WTC11 (cell line): ENCODE results near the gene CCDC12. TPM values are rescaled to one million over a fixed set of nuclear protein-coding genes. Genes with fewer than 3 reads are reported as not detected.

Experiments
- ATAC-seq: fragments of 200-7000 bp; cut with Tn5 transposase; 2 replicates; pipeline ENCODE4 v1.10.0; 2021; ENCODE audit warnings: mild to moderate bottlenecking, moderate library complexity
- CTCF ChIA-PET: fragments of 300-600 bp; sonication (Branson Sonifier 250); formaldehyde crosslinking; loops from one replicate; lab custom pipeline; 2021; ENCODE audit warnings: antibody characterized with exemption; lab: Charles Lee
- POLR2A ChIA-PET: fragments of 350-600 bp; sonication (Branson Sonifier 250); formaldehyde crosslinking; loops from one replicate; lab custom pipeline; 2021; ENCODE audit warnings: antibody characterized with exemption; lab: Charles Lee
- DNase-seq: peaks from one replicate; pipeline ENCODE4 v3.0.0; 2021; ENCODE audit warnings: low spot score
- H3K27ac Mint-ChIP-seq: 2 replicates; pipeline ENCODE4 v1.8.0; 2021; ENCODE audit warnings: mixed read lengths
- H3K27me3 Mint-ChIP-seq: 2 replicates; pipeline ENCODE4 v1.8.0; 2021; ENCODE audit warnings: low read depth, mild to moderate bottlenecking, moderate library complexity, mixed read lengths
- H3K36me3 Mint-ChIP-seq: 2 replicates; pipeline ENCODE4 v1.8.0; 2021; ENCODE audit warnings: mixed read lengths
- H3K4me1 Mint-ChIP-seq: 2 replicates; pipeline ENCODE4 v1.8.0; 2022; ENCODE audit warnings: mixed read lengths
- H3K4me3 Mint-ChIP-seq: 2 replicates; pipeline ENCODE4 v1.8.0; 2021; ENCODE audit warnings: mild to moderate bottlenecking, moderate library complexity, mixed read lengths
- H3K9me3 Mint-ChIP-seq: 2 replicates; pipeline ENCODE4 v1.8.0; 2021; ENCODE audit warnings: mixed read lengths
- ELF4 ChIP-seq: sonication (generic); formaldehyde crosslinking; IDR thresholded peaks from 2 replicates; pipeline ENCODE4 v1.8.1; 2022; ENCODE audit warnings: low read depth, mild to moderate bottlenecking, moderate library complexity, missing genetic modification reagents
- FOXJ3 ChIP-seq: sonication (generic); formaldehyde crosslinking; IDR thresholded peaks from 2 replicates; pipeline ENCODE4 v1.9.0; 2021; ENCODE audit warnings: missing genetic modification reagents, mild to moderate bottlenecking, borderline replicate concordance
- GTF2I ChIP-seq: fragments of 250-450 bp; sonication (Bioruptor Pico); conservative IDR thresholded peaks from 2 replicates; pipeline ENCODE4 v1.4.0; 2021; ENCODE audit warnings: mild to moderate bottlenecking
- NFYB ChIP-seq: sonication (generic); formaldehyde crosslinking; conservative IDR thresholded peaks from 2 replicates; pipeline ENCODE4 v1.8.0; 2022; ENCODE audit warnings: low read depth, missing genetic modification reagents
- OVOL2 ChIP-seq: fragments of 250-450 bp; sonication (Bioruptor Pico); IDR thresholded peaks from 2 replicates; pipeline ENCODE4 v1.9.0; 2021; ENCODE audit warnings: mild to moderate bottlenecking, borderline replicate concordance
- PRRX2 ChIP-seq: fragments of 250-450 bp; sonication (Bioruptor Pico); IDR thresholded peaks from 2 replicates; pipeline ENCODE4 v1.8.0; 2021; ENCODE audit warnings: mild to moderate bottlenecking
- ZNF317 ChIP-seq: sonication (generic); formaldehyde crosslinking; IDR thresholded peaks from 2 replicates; pipeline ENCODE4 v1.8.1; 2023; ENCODE audit warnings: low read depth, mild to moderate bottlenecking, moderate library complexity, missing genetic modification reagents, borderline replicate concordance
- ZNF423 ChIP-seq: fragments of 250-450 bp; sonication (Bioruptor Pico); IDR thresholded peaks from 2 replicates; pipeline ENCODE4 v2.1.2; 2022; ENCODE audit warnings: mild to moderate bottlenecking, moderate library complexity
- total RNA-seq: library from RNA; stranded (reverse); gene quantifications from 3 replicates; pipeline ENCODE4 v1.2.3, GENCODE V29; 2021
- TF ChIP-seq, protein P1 (sequence below): sonication (generic); formaldehyde crosslinking; IDR thresholded peaks from 2 replicates; pipeline ENCODE4 v1.8.1; 2022; ENCODE audit warnings: mild to moderate bottlenecking, missing genetic modification reagents, moderate library complexity, borderline replicate concordance
- TF ChIP-seq, protein P2 (sequence below): sonication (generic); formaldehyde crosslinking; IDR thresholded peaks from 2 replicates; pipeline ENCODE4 v1.8.0; 2022; ENCODE audit warnings: mild to moderate bottlenecking, missing genetic modification reagents
- TF ChIP-seq, protein P3 (sequence below): sonication (generic); formaldehyde crosslinking; IDR thresholded peaks from 2 replicates; pipeline ENCODE4 v1.8.1; 2022; ENCODE audit warnings: low read depth, mild to moderate bottlenecking, moderate library complexity, missing genetic modification reagents, borderline replicate concordance
- TF ChIP-seq, protein P4 (sequence below): sonication (generic); formaldehyde crosslinking; IDR thresholded peaks from 2 replicates; pipeline ENCODE4 v1.8.0; 2023; ENCODE audit warnings: mild to moderate bottlenecking, missing genetic modification reagents

The CCDC12 gene
- total RNA-seq, 1 experiment from 2014 or later: 59.1 TPM

DNA sequence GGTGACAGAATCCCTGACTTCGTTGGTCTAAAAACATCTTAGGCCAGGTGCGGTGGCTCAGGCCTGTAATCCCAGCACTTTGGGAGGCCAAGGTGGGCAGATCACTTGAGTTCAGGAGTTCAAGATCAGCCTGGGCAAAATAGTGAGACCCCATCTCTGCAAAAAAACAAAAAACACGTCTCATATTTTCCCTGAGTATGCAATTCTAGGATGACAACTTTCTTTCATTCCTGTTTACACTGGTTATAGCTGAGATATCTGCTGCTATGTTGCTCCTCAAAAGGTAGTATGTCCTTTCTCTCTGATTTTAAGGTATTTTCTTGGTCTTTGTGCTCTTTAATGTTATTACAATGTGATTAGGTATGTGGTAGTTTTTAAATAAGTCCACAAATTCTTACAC is 59.7 kb downstream of the CCDC12 start (continued):
- TF ChIP-seq, protein P1, sequence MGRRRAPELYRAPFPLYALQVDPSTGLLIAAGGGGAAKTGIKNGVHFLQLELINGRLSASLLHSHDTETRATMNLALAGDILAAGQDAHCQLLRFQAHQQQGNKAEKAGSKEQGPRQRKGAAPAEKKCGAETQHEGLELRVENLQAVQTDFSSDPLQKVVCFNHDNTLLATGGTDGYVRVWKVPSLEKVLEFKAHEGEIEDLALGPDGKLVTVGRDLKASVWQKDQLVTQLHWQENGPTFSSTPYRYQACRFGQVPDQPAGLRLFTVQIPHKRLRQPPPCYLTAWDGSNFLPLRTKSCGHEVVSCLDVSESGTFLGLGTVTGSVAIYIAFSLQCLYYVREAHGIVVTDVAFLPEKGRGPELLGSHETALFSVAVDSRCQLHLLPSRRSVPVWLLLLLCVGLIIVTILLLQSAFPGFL (CRISPR knock-in tag): no peak

DNA sequence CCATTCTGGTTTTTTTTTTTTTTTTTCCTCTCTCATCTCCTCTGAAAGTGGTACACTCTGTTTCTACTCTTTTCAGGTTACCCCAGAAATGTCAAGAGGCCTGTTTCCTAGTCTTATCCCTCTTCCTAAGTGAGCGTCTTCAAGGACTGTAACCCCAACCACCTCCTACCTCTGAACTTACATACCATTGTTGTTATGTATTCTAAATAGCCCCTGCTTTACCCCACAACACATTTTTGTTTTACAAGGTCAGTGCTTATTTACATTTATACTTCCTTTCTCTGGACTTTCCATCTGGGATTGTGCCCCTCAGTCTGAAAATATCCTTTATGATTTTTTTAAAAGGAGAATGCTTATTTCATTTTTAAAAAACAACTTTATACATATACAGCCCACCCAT is 60.3 kb downstream of the CCDC12 start:
- Mint-ChIP-seq H3K9me3 (peaks cover 20% of the 10 kb centered on the region), H3K4me1 (no peaks in the 10 kb centered on the region), H3K27ac (no peak overlapping the region), H3K36me3 (peaks cover 45% of the 10 kb centered on the region), H3K4me3 (no peak overlapping the region), H3K27me3 (no peaks in the 10 kb centered on the region; the same call in 1 of the 2 replicates)
- ChIA-PET CTCF (interaction anchor here (0.5 kb wide), 1 partner anchor 86 kb away, joined by 3 read pairs; no protein-coding TSS in a partner anchor), POLR2A (no interaction called here)
- no peak for DNase-seq
- TF ChIP-seq NFYB (no peak), GTF2I (CRISPR knock-in tag) (no peak), ZNF317 (CRISPR knock-in tag) (no peak), PRRX2 (CRISPR knock-in tag) (no peak)
- no peak for ATAC-seq

DNA sequence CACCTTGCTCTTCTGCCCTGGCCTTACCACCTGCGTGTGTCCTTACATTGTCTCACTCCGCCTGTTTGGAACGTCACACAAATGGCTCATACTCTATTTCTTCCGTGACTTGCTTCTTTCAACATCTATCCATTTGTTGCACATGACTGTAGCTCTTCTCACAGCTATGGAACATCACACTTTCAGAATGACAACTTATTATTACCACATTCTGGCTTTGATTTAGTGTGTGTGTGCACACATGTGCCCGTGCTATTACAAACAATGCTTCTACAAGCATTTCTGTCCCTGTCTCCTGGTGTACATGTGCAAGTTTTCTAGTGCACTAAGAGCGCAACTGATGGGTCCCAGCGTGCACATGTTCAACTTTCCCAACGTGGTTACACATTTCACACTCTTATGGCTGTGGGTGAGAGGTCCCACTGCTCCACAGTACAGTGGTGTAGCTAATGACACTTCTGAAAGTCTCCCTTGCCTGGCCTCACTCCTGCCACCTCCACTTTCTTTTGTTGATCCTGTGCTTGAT is 61.2 kb downstream of the CCDC12 start:
- no peak overlapping the region for H3K27ac Mint-ChIP-seq
- peaks cover 20% of the 10 kb centered on the region for H3K9me3 Mint-ChIP-seq
- no peak overlapping the region for H3K4me3 Mint-ChIP-seq
- TF ChIP-seq OVOL2 (CRISPR knock-in tag) (no peak), PRRX2 (CRISPR knock-in tag) (no peak), ZNF423 (CRISPR knock-in tag) (no peak), FOXJ3 (CRISPR knock-in tag) (no peak), ZNF317 (CRISPR knock-in tag) (no peak)
- TF ChIP-seq, protein P2, sequence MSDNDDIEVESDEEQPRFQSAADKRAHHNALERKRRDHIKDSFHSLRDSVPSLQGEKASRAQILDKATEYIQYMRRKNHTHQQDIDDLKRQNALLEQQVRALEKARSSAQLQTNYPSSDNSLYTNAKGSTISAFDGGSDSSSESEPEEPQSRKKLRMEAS (CRISPR knock-in tag): no peak
- ATAC-seq: no peak
- ChIA-PET POLR2A (interaction anchor here (0.6 kb wide), 1 partner anchor 304 kb away, joined by 5 read pairs; no protein-coding TSS in a partner anchor), CTCF (interaction anchor here (1.1 to 2.2 kb wide), 3 partner anchors 8 to 84 kb away, joined by 6 to 13 read pairs (median 6); no protein-coding TSS in a partner anchor)
- peaks cover 39% of the 10 kb centered on the region for H3K36me3 Mint-ChIP-seq
- H3K4me1 Mint-ChIP-seq: no peaks in the 10 kb centered on the region
- no peaks in the 10 kb centered on the region; the same call in 1 of the 2 replicates for H3K27me3 Mint-ChIP-seq
- no peak for DNase-seq

DNA sequence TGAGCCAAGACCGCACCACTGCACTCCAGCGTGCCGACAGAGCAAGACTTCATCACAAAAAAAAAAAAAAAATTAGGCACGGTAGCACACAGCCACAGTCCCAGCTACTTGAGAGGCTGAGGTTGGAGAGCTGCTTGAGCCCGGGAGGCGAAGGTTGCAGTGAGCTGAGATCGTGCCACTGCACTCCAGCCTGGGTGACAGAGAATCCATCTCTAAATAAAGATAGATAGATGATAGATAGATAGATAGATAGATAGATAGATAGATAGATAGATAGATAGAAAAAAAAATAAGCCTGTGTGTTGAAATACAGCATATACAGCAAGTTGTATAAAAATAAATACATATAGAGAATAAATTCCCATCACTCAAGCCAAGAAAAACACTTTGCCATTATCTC is 61.7 kb downstream of the CCDC12 start:
- ATAC-seq: no peak

More for the DNA sequence above, 61.7 kb downstream of the CCDC12 start:
- CTCF ChIA-PET: interaction anchor here (1.1 to 2.2 kb wide), 4 partner anchors 9 to 84 kb away, joined by 5 to 13 read pairs (median 6); no protein-coding TSS in a partner anchor
- Mint-ChIP-seq H3K9me3 (peaks cover 20% of the 10 kb centered on the region), H3K27ac (no peak overlapping the region), H3K4me1 (no peaks in the 10 kb centered on the region), H3K4me3 (no peak overlapping the region), H3K36me3 (peaks cover 34% of the 10 kb centered on the region), H3K27me3 (no peaks in the 10 kb centered on the region; the same call in 1 of the 2 replicates)
- DNase-seq: no peak
- no peak for TF ChIP-seq ELF4 (CRISPR knock-in tag)
- TF ChIP-seq, protein P3, sequence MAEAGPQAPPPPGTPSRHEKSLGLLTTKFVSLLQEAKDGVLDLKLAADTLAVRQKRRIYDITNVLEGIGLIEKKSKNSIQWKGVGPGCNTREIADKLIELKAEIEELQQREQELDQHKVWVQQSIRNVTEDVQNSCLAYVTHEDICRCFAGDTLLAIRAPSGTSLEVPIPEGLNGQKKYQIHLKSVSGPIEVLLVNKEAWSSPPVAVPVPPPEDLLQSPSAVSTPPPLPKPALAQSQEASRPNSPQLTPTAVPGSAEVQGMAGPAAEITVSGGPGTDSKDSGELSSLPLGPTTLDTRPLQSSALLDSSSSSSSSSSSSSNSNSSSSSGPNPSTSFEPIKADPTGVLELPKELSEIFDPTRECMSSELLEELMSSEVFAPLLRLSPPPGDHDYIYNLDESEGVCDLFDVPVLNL: no peak
- TF ChIP-seq, protein P4, sequence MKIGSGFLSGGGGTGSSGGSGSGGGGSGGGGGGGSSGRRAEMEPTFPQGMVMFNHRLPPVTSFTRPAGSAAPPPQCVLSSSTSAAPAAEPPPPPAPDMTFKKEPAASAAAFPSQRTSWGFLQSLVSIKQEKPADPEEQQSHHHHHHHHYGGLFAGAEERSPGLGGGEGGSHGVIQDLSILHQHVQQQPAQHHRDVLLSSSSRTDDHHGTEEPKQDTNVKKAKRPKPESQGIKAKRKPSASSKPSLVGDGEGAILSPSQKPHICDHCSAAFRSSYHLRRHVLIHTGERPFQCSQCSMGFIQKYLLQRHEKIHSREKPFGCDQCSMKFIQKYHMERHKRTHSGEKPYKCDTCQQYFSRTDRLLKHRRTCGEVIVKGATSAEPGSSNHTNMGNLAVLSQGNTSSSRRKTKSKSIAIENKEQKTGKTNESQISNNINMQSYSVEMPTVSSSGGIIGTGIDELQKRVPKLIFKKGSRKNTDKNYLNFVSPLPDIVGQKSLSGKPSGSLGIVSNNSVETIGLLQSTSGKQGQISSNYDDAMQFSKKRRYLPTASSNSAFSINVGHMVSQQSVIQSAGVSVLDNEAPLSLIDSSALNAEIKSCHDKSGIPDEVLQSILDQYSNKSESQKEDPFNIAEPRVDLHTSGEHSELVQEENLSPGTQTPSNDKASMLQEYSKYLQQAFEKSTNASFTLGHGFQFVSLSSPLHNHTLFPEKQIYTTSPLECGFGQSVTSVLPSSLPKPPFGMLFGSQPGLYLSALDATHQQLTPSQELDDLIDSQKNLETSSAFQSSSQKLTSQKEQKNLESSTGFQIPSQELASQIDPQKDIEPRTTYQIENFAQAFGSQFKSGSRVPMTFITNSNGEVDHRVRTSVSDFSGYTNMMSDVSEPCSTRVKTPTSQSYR (CRISPR knock-in tag): no peak
- POLR2A ChIA-PET: interaction anchor here (0.7 kb wide), 1 partner anchor 64 kb away, joined by 3 read pairs; no protein-coding TSS in a partner anchor
